HepG2 (cell line): ENCODE data around the gene ME2. TPM values are rescaled to one million over a fixed set of nuclear protein-coding genes. Genes with fewer than 3 reads are reported as not detected.

Experiments
- CBX2 ChIP-seq, 2 experiments: fragments of 200-600 bp in 1 of 2; sonication (generic); formaldehyde crosslinking in 1 of 2; IDR thresholded peaks; 2 replicates each; pipeline versions ENCODE4 v1.7.0 to v1.8.1; 2018 to 2022; ENCODE audit warnings: low read depth in 2 of 2, low read length in 1 of 2, mild to moderate bottlenecking in 1 of 2, missing genetic modification reagents in 1 of 2
- MBD4 ChIP-seq: IDR thresholded peaks from 2 replicates; pipeline ENCODE4 v1.6.1; 2012; ENCODE audit warnings: low read length, inconsistent platforms, borderline replicate concordance
- MLLT10 ChIP-seq: sonication (generic); formaldehyde crosslinking; IDR thresholded peaks from 2 replicates; pipeline ENCODE4 v1.4.0; 2020; ENCODE audit warnings: missing genetic modification reagents
- NFIB ChIP-seq: sonication (generic); formaldehyde crosslinking; IDR thresholded peaks from 2 replicates; pipeline ENCODE4 v1.9.0; 2021; ENCODE audit warnings: missing genetic modification reagents, mild to moderate bottlenecking, borderline replicate concordance
- REL ChIP-seq: sonication (generic); formaldehyde crosslinking; conservative IDR thresholded peaks from 2 replicates; pipeline ENCODE4 v1.8.0; 2022; ENCODE audit warnings: mild to moderate bottlenecking, missing genetic modification reagents, moderate library complexity
- SNAPC2 ChIP-seq: sonication (generic); formaldehyde crosslinking; IDR thresholded peaks from 2 replicates; pipeline ENCODE4 v1.8.1; 2022; ENCODE audit warnings: mild to moderate bottlenecking, missing genetic modification reagents
- TFAP4 ChIP-seq: sonication (generic); IDR thresholded peaks from 2 replicates; pipeline ENCODE4 v1.6.1; 2016; ENCODE audit warnings: low read depth, borderline replicate concordance
- ZNF225 ChIP-seq: sonication (generic); formaldehyde crosslinking; IDR thresholded peaks from 2 replicates; pipeline ENCODE4 v1.4.0; 2020; ENCODE audit warnings: mild to moderate bottlenecking, missing genetic modification reagents
- ZNF317 ChIP-seq: sonication (generic); formaldehyde crosslinking; IDR thresholded peaks from 2 replicates; pipeline ENCODE4 v1.5.0; 2020; ENCODE audit warnings: mild to moderate bottlenecking, missing genetic modification reagents
- ZNF326 ChIP-seq: sonication (generic); formaldehyde crosslinking; IDR thresholded peaks from 2 replicates; pipeline ENCODE4 v1.4.0; 2020; ENCODE audit warnings: missing genetic modification reagents, borderline replicate concordance
- ZNF501 ChIP-seq: sonication (generic); formaldehyde crosslinking; IDR thresholded peaks from 2 replicates; pipeline ENCODE4 v1.5.1; 2020; ENCODE audit warnings: mild to moderate bottlenecking, moderate library complexity, missing genetic modification reagents
- ZNF703 ChIP-seq: sonication (generic); formaldehyde crosslinking; IDR thresholded peaks from 2 replicates; pipeline ENCODE4 v1.5.1; 2020; ENCODE audit warnings: missing genetic modification reagents, mild to moderate bottlenecking, moderate library complexity, borderline replicate concordance
- ZNF704 ChIP-seq: sonication (generic); formaldehyde crosslinking; IDR thresholded peaks from 2 replicates; pipeline ENCODE4 v1.8.1; 2023; ENCODE audit warnings: mild to moderate bottlenecking, inconsistent platforms, moderate library complexity, missing genetic modification reagents, borderline replicate concordance
- polyA plus RNA-seq, 8 experiments: library from polyadenylated mRNA; depleted of rRNA in 3 of 8; stranded (reverse) in 7 of 8; unstranded in 1 of 8; fragments of >200 nt; fragmentation: Illumina TruSeq in 4 of 8; extraction: Trizol in 4 of 8; gene quantifications; 2 replicates each; pipeline versions ENCODE4 v1.2.1 to v1.2.3, GENCODE V29; 2011 to 2016; ENCODE audit warnings: low read depth in 4 of 8, missing spikeins in 1 of 8, mixed read lengths in 1 of 8; ENCODE audit not compliant: insufficient read depth in 1 of 8
- total RNA-seq, 5 experiments: library from RNA; depleted of rRNA; stranded (reverse); fragments of >200 nt; fragmentation: Illumina TruSeq; extraction: Trizol; gene quantifications; 2 replicates each; pipeline ENCODE4 v1.2.3, GENCODE V29; 2016; ENCODE audit warnings: low read depth in 1 of 5
- TF ChIP-seq, protein P1 (sequence below): IDR thresholded peaks from 2 replicates; pipeline ENCODE4 v1.6.1; 2016; ENCODE audit warnings: low read depth
- TF ChIP-seq, protein P2 (sequence below): sonication (generic); formaldehyde crosslinking; IDR thresholded peaks from 2 replicates; pipeline ENCODE4 v1.4.0; 2020; ENCODE audit warnings: mild to moderate bottlenecking, missing genetic modification reagents
- TF ChIP-seq, protein P3 (sequence below): sonication (generic); formaldehyde crosslinking; IDR thresholded peaks from 2 replicates; pipeline ENCODE4 v1.9.0; 2021; ENCODE audit warnings: missing genetic modification reagents, mild to moderate bottlenecking, borderline replicate concordance
- TF ChIP-seq, protein P4 (sequence below): sonication (generic); formaldehyde crosslinking; IDR thresholded peaks from 2 replicates; pipeline ENCODE4 v1.9.0; 2021; ENCODE audit warnings: missing genetic modification reagents, borderline replicate concordance

ME2 gene
- total and polyA plus RNA-seq, 2 of the 13 experiments (the other 11 are each of a cell fraction or from before 2014, with no cell fraction given): 17.3 to 20.6 TPM

GRCh38 chr18:50967714-50968661 is 89.1 kb downstream of the ME2 start, which contains the start of gene ELAC1 (continued):
- no peak for TF ChIP-seq MBD4
- TF ChIP-seq ZNF317 (CRISPR knock-in tag): no peak
- no peak for TF ChIP-seq CBX2 (IDR thresholded peaks at IDR 0.05; ENCODE audit: low read depth, low read length)
- TF ChIP-seq CBX2 (CRISPR knock-in tag; IDR thresholded peaks at IDR 0.05; ENCODE audit: low read depth): no peak
- peak; percentile 68; the same call in 1 of the 2 replicates for TF ChIP-seq TFAP4
- peak; percentile 46; the same call in 1 of the 2 replicates for TF ChIP-seq ZNF501
- peak; percentile 50; the same call in 1 of the 2 replicates for TF ChIP-seq ZNF704 (CRISPR knock-in tag)
- no peak for TF ChIP-seq ZNF225
- TF ChIP-seq, protein P1, sequence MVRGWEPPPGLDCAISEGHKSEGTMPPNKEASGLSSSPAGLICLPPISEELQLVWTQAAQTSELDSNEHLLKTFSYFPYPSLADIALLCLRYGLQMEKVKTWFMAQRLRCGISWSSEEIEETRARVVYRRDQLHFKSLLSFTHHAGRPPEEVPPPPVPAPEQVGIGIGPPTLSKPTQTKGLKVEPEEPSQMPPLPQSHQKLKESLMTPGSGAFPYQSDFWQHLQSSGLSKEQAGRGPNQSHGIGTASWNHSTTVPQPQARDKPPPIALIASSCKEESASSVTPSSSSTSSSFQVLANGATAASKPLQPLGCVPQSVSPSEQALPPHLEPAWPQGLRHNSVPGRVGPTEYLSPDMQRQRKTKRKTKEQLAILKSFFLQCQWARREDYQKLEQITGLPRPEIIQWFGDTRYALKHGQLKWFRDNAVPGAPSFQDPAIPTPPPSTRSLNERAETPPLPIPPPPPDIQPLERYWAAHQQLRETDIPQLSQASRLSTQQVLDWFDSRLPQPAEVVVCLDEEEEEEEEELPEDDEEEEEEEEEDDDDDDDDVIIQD (CRISPR knock-in tag): no peak
- TF ChIP-seq SNAPC2 (CRISPR knock-in tag): peak; percentile 19; the same call in 1 of the 2 replicates
- no peak for TF ChIP-seq ZNF326 (CRISPR knock-in tag)
- TF ChIP-seq MLLT10 (CRISPR knock-in tag): no peak
- TF ChIP-seq, protein P2, sequence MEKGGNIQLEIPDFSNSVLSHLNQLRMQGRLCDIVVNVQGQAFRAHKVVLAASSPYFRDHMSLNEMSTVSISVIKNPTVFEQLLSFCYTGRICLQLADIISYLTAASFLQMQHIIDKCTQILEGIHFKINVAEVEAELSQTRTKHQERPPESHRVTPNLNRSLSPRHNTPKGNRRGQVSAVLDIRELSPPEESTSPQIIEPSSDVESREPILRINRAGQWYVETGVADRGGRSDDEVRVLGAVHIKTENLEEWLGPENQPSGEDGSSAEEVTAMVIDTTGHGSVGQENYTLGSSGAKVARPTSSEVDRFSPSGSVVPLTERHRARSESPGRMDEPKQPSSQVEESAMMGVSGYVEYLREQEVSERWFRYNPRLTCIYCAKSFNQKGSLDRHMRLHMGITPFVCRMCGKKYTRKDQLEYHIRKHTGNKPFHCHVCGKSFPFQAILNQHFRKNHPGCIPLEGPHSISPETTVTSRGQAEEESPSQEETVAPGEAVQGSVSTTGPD (CRISPR knock-in tag): no peak
- 0 out of 2 replicates have a peak, but pooled peaks have one; percentile 52 for TF ChIP-seq ZNF703 (CRISPR knock-in tag)
- TF ChIP-seq, protein P3, sequence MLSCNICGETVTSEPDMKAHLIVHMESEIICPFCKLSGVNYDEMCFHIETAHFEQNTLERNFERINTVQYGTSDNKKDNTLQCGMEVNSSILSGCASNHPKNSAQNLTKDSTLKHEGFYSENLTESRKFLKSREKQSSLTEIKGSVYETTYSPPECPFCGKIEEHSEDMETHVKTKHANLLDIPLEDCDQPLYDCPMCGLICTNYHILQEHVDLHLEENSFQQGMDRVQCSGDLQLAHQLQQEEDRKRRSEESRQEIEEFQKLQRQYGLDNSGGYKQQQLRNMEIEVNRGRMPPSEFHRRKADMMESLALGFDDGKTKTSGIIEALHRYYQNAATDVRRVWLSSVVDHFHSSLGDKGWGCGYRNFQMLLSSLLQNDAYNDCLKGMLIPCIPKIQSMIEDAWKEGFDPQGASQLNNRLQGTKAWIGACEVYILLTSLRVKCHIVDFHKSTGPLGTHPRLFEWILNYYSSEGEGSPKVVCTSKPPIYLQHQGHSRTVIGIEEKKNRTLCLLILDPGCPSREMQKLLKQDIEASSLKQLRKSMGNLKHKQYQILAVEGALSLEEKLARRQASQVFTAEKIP (CRISPR knock-in tag): no peak
- TF ChIP-seq, protein P4, sequence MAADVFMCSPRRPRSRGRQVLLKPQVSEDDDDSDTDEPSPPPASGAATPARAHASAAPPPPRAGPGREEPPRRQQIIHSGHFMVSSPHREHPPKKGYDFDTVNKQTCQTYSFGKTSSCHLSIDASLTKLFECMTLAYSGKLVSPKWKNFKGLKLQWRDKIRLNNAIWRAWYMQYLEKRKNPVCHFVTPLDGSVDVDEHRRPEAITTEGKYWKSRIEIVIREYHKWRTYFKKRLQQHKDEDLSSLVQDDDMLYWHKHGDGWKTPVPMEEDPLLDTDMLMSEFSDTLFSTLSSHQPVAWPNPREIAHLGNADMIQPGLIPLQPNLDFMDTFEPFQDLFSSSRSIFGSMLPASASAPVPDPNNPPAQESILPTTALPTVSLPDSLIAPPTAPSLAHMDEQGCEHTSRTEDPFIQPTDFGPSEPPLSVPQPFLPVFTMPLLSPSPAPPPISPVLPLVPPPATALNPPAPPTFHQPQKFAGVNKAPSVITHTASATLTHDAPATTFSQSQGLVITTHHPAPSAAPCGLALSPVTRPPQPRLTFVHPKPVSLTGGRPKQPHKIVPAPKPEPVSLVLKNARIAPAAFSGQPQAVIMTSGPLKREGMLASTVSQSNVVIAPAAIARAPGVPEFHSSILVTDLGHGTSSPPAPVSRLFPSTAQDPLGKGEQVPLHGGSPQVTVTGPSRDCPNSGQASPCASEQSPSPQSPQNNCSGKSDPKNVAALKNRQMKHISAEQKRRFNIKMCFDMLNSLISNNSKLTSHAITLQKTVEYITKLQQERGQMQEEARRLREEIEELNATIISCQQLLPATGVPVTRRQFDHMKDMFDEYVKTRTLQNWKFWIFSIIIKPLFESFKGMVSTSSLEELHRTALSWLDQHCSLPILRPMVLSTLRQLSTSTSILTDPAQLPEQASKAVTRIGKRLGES: no peak; the same call in 1 of the 2 replicates
- TF ChIP-seq REL: peak; percentile 16; the same call in 1 of the 2 replicates
- no peak for TF ChIP-seq NFIB
